Mesothelial cell of epicardium (in vitro differentiated cells): ENCODE data around the gene CDC42EP3. TPM values are rescaled to one million over a fixed set of nuclear protein-coding genes. Genes with fewer than 3 reads are reported as not detected.

Experiments
- DNase-seq, 2 experiments: peaks; one replicate each; pipeline ENCODE4 v3.0.0; 2021; ENCODE audit warnings: low spot score in 2 of 2; ENCODE audit not compliant: unreplicated experiment in 2 of 2
- H3K27ac Mint-ChIP-seq: 2 replicates; pipeline ENCODE4 v1.8.0; 2021; ENCODE audit warnings: mixed read lengths
- H3K27me3 Mint-ChIP-seq: 2 replicates; pipeline ENCODE4 v1.8.0; 2021; ENCODE audit warnings: low read depth, mixed read lengths
- H3K36me3 Mint-ChIP-seq: 2 replicates; pipeline ENCODE4 v1.8.0; 2021; ENCODE audit warnings: mixed read lengths
- H3K4me1 Mint-ChIP-seq: 2 replicates; pipeline ENCODE4 v1.8.0; 2021; ENCODE audit warnings: mixed read lengths
- H3K4me3 Mint-ChIP-seq: 2 replicates; pipeline ENCODE4 v1.8.0; 2021; ENCODE audit warnings: mild to moderate bottlenecking, moderate library complexity, mixed read lengths
- H3K9me3 Mint-ChIP-seq: 2 replicates; pipeline ENCODE4 v1.8.0; 2021; ENCODE audit warnings: mixed read lengths
- total RNA-seq: library from RNA; stranded (reverse); gene quantifications from 3 replicates; pipeline ENCODE4 v1.2.1, GENCODE V29; 2021
- TF ChIP-seq, protein P1 (sequence below): fragments of 200-600 bp; sonication (generic); IDR thresholded peaks from one replicate; pipeline ENCODE4 v1.5.0; 2021; ENCODE audit warnings: antibody characterized with exemption; ENCODE audit not compliant: unreplicated experiment

Gene CDC42EP3
- total RNA-seq, 1 donor from 2014 or later, result 48.7 TPM

DNA sequence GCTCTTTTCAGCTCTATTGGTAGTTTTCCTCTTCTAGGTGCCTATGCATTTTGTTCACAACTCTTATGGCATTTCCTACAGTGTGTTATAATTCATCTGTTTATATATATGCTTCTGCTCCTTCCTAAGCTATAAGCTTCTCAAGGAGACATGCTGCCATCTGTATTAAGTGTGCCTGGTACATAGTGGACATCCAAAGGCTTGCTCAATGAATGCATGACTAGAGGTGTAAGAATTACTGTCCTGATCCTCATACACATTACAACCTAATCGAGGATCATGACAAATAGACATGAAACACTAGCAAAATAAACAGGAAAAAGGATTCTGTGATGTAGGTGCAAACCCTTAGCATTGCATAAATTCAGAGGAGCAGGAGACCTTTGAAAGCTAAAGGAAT is 50.2 kb downstream of the CDC42EP3 start:
- peaks cover 15% of the 10 kb centered on the region for H3K4me1 Mint-ChIP-seq
- H3K36me3 Mint-ChIP-seq, result no peaks in the 10 kb centered on the region
- TF ChIP-seq, protein P1, sequence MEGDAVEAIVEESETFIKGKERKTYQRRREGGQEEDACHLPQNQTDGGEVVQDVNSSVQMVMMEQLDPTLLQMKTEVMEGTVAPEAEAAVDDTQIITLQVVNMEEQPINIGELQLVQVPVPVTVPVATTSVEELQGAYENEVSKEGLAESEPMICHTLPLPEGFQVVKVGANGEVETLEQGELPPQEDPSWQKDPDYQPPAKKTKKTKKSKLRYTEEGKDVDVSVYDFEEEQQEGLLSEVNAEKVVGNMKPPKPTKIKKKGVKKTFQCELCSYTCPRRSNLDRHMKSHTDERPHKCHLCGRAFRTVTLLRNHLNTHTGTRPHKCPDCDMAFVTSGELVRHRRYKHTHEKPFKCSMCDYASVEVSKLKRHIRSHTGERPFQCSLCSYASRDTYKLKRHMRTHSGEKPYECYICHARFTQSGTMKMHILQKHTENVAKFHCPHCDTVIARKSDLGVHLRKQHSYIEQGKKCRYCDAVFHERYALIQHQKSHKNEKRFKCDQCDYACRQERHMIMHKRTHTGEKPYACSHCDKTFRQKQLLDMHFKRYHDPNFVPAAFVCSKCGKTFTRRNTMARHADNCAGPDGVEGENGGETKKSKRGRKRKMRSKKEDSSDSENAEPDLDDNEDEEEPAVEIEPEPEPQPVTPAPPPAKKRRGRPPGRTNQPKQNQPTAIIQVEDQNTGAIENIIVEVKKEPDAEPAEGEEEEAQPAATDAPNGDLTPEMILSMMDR, result no peak
- no peaks in the 10 kb centered on the region for H3K27me3 Mint-ChIP-seq
- no peak for DNase-seq
- no peak overlapping the region for H3K27ac Mint-ChIP-seq
- peaks cover 15% of the 10 kb centered on the region for H3K9me3 Mint-ChIP-seq
- no peak overlapping the region for H3K4me3 Mint-ChIP-seq

DNA sequence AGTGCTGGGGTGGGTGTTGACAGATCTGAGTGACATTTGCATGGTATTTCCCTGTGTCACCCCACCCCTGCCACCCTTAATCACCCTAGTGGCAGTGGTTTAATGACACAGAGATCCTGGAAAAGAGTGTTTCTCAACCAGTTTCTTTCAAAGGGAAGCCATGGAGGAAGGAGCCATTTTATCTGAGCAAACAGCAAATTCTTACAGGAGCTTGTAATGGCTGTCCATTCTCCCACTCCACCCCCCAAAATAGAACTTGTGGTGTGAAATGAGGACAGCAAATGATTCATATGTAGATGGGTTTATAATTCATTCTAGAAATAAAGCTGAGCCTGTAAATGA is 51.5 kb downstream of the CDC42EP3 start:
- peaks cover 15% of the 10 kb centered on the region for H3K9me3 Mint-ChIP-seq
- peaks cover 7% of the 10 kb centered on the region for H3K4me1 Mint-ChIP-seq
- H3K27me3 Mint-ChIP-seq, result no peaks in the 10 kb centered on the region
- no peak for DNase-seq
- no peak overlapping the region for H3K4me3 Mint-ChIP-seq
- H3K36me3 Mint-ChIP-seq, result no peaks in the 10 kb centered on the region
- TF ChIP-seq, protein P1, result no peak
- no peak overlapping the region for H3K27ac Mint-ChIP-seq

DNA sequence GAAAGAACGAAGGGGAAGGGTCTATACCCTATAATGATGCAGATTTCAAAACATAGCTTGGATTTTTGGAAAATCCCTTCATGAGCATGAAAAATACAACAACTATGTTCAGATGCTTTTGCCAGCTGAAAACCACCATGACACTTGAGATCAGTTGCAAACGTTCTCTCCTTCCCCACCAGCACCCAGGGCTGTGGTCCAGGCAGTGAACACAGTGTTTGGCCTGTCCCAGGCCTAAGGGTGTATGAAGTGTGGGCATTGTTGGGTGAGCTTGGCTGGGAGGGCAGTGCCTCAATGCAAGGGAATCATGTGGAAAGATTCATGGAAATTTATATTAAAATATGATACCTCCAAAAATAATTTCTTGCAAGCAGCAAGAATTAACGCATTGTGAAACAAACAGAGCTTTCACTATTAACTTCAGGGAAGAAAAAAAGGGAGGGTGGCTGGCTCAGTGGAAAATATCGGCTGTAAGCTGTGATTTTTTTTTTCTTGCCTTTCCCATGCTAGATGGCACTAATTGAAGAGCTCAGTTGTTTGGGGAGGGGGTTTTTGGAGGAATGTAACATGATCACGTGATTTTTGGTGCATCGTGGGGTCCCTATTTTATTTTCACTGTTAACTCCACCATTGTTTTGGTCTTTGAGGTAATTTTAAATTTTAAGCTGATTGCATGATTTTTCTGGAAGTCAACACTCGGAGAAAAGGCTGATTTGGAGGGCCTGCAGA is 52.0 kb downstream of the CDC42EP3 start:
- Mint-ChIP-seq H3K27me3 (no peaks in the 10 kb centered on the region), H3K36me3 (no peaks in the 10 kb centered on the region), H3K9me3 (peaks cover 15% of the 10 kb centered on the region), H3K27ac (no peak overlapping the region), H3K4me3 (no peak overlapping the region), H3K4me1 (peaks cover 4% of the 10 kb centered on the region)
- DNase-seq, result no peak
- TF ChIP-seq, protein P1, result no peak

DNA sequence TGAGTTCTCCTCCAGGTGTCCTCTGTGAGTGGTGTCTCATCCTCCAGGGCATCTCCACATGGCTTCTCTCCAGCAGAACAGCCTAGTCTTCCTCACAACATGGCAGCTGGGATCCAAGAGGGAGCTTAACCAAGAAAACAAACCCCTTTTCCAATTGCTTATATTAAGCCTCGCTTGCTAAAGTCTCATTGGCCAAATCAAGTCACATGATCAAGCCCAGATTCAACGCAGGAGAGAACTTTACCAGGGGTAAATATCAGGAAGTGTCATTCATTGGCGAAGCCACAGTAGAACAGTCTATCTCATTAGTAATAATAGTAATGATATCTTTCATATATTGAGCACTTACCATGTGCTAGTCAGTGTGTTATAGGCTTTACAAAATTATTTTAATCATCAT is 53.1 kb downstream of the CDC42EP3 start:
- Mint-ChIP-seq H3K4me1 (peaks cover 4% of the 10 kb centered on the region), H3K9me3 (peaks cover 11% of the 10 kb centered on the region), H3K27ac (no peak overlapping the region), H3K27me3 (no peaks in the 10 kb centered on the region), H3K36me3 (no peaks in the 10 kb centered on the region), H3K4me3 (no peak overlapping the region)
- TF ChIP-seq, protein P1, result no peak
- DNase-seq, result no peak

DNA sequence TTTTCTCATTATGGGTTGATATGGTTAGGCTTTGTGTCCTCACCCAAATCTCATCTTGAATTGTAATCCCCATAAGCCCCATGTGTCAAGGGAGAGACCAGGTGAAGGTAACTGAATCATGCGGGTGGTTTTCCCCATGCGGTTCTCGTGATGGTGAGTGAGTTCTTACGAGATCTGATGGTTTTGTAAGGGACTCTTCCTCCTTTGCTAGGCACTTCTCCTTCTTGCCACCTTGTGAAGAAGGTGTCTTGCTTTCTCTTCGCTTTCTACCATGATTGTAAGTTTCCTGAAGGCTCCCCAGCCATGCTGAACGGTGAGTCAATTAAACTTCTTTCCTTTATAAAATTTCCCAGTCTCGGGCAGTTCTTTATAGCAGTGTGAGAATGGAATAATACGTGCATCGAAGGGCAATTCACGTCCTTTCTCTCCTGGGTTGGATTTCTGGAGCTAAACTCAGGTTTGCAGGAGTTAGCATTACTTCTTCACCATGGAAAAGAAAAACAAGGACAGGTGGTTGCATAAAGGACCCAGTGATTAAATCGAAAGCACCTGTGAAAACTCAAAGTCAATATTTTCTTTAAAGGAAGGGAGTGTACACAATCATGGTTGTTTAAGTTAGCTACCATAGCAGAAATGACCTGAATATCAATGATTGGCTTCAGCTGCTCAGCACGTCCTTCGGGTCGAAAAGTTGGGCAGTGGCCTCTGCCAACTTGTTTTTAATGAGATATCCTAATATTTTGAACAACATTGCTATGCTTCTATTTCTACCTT is 54.1 kb downstream of the CDC42EP3 start:
- Mint-ChIP-seq H3K27me3 (no peaks in the 10 kb centered on the region), H3K9me3 (peaks cover 7% of the 10 kb centered on the region), H3K27ac (no peak overlapping the region)

More for the DNA sequence above, 54.1 kb downstream of the CDC42EP3 start:
- no peak overlapping the region for H3K4me3 Mint-ChIP-seq
- peaks cover 11% of the 10 kb centered on the region for H3K4me1 Mint-ChIP-seq
- TF ChIP-seq, protein P1, result no peak
- no peak for DNase-seq
- no peaks in the 10 kb centered on the region for H3K36me3 Mint-ChIP-seq
